AG09309 (cell line): ENCODE data around the gene HERC2.
A peak's percentile ranks its signal among the peaks of the same experiment; 100 is the strongest.

ENCODE experiments used
- DNase-seq: peaks from one replicate; pipeline ENCODE4 v3.0.0-alpha.2; 2010; ENCODE audit warnings: low read depth
- H3K4me3 ChIP-seq: 2 replicates; pipeline ENCODE4 v1.5.1; 2011; ENCODE audit warnings: mild to moderate bottlenecking, low read depth, low read length, moderate library complexity; ENCODE audit not compliant: control insufficient read depth
- TF ChIP-seq, protein P1 (sequence below): IDR thresholded peaks from 2 replicates; pipeline ENCODE4 v1.5.1; 2011; ENCODE audit warnings: mild to moderate bottlenecking, low read depth, low read length, inconsistent platforms; ENCODE audit not compliant: insufficient read depth, control insufficient read depth; ENCODE audit errors: missing control alignments

The HERC2 gene

GRCh38 chr15:28096670-28097431 lies 225.1 kb downstream of the HERC2 start:
- DNase-seq, result no peak
- TF ChIP-seq, protein P1, sequence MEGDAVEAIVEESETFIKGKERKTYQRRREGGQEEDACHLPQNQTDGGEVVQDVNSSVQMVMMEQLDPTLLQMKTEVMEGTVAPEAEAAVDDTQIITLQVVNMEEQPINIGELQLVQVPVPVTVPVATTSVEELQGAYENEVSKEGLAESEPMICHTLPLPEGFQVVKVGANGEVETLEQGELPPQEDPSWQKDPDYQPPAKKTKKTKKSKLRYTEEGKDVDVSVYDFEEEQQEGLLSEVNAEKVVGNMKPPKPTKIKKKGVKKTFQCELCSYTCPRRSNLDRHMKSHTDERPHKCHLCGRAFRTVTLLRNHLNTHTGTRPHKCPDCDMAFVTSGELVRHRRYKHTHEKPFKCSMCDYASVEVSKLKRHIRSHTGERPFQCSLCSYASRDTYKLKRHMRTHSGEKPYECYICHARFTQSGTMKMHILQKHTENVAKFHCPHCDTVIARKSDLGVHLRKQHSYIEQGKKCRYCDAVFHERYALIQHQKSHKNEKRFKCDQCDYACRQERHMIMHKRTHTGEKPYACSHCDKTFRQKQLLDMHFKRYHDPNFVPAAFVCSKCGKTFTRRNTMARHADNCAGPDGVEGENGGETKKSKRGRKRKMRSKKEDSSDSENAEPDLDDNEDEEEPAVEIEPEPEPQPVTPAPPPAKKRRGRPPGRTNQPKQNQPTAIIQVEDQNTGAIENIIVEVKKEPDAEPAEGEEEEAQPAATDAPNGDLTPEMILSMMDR, result no peak
- H3K4me3 ChIP-seq, result peak overlapping the region; percentile 36

- TF ChIP-seq, protein P1, result no peak
- H3K4me3 ChIP-seq, result peak overlapping the region; percentile 36
Measured at GRCh38 chr15:28096411-28096669, 225.6 kb downstream of the HERC2 start.

GRCh38 chr15:28094732-28095521 lies 227.1 kb downstream of the HERC2 start:
- TF ChIP-seq, protein P1, result no peak
- DNase-seq, result no peak
- H3K4me3 ChIP-seq, result no peak overlapping the region

More at GRCh38 chr15:28096411-28096669, 225.6 kb downstream of the HERC2 start:
- DNase-seq, result no peak

DNA sequence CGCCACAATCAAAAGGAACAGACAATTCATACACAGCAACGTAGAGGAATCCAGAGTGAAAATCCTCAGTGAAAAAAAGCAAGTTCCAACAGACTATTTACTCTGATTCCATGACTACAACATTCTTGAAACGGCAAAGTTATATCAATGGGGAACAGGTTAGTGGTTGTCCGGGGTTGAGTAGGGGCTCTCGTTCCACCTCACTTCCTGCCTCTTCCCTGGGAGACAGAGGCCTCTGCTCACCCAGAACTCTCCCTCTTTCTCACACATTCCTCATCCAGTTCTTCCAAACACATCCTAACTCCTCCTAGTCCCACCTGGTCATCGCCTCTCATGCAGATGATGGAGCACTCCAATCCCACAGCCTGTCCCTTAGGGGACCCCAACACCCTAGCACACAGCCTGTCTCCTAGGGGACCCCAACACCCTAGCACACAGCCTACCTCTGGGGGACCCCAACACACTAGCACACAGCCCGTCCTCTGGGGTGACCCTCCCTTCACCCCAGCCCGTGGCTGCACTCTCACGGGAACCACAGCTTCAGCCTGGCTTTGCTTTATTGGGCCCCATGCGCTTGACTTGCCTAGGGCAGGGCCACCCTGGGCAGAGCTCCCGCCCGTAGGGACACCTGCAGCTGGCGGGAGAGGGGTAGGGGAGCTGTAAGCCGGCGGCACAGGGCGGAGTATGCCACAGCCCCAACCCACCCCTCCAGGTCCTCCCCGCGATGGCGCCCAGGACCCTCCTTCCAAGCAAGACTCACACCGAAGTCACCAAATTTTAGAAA lies 228.0 kb downstream of the HERC2 start:
- H3K4me3 ChIP-seq, result no peak overlapping the region
- DNase-seq, result no peak
- TF ChIP-seq, protein P1, result no peak

DNA sequence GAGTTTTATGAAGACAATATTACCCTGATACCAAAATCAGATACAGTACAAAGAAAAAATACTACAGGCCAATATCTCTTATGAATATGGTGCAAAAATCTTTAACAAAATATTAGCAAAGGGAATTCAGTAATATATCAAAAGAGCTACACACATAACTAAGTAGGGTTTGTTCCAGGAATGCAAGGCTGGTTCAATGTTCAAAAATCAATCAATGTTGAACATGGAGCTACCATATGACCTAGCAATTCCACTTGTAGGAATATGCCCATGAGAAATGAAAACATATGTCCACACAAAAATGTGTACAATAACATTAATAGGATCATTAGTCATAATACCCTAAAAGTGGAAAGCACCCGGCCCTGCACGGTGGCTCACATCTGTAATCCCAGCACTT lies 230.7 kb downstream of the HERC2 start:
- H3K4me3 ChIP-seq, result no peak overlapping the region
- DNase-seq, result no peak
- TF ChIP-seq, protein P1, result no peak

- no peak overlapping the region for H3K4me3 ChIP-seq
- TF ChIP-seq, protein P1, result peak; percentile 75
- no peak for DNase-seq
Measured at GRCh38 chr15:28086175-28086703, 235.7 kb downstream of the HERC2 start.
